Muscle of arm (tissue), 12 donors: ENCODE measurements around the gene GGTLC1. TPM values are rescaled to one million over a fixed set of nuclear protein-coding genes. Genes with fewer than 3 reads are reported as not detected.
"Not testable (repeated sequence)": the region's sequence is repeated elsewhere in the genome, so short reads cannot be mapped to it uniquely, and the experiment has no call there.

ENCODE experiments used
- DNase-seq: peaks from one replicate; pipeline ENCODE4 v3.0.0-alpha.2; 2013
- polyA plus RNA-seq, 12 donors: library from polyadenylated mRNA; unstranded; fragments of 120-200 nt; gene quantifications; one replicate each; pipeline ENCODE4 v1.2.1, GENCODE V29; 2013; ENCODE audit not compliant: insufficient read length in 12 of 12

GGTLC1 gene
- polyA plus RNA-seq, 12 donors, result not detected

DNA sequence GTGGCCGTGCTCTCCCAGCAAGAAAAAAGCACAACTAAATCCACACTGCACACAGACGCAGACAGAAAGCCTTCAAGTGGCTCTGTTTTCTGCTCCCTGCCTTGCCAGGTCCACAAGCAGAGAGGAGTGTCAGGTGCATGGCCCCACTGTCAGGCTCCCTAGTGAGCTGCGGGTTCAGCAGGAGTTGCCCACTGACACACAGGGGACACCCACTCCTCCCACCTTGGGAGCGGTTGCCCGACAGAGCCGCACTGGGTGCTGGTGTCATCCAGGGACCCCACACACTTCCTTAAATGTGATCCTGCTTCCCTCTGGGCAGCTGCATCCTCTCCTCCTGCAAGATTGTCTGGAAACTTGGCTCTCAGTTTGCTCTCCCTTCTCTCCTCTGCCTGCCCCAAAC, 6.7 kb upstream of the GGTLC1 start:
- not testable (repeated sequence) for DNase-seq

DNA sequence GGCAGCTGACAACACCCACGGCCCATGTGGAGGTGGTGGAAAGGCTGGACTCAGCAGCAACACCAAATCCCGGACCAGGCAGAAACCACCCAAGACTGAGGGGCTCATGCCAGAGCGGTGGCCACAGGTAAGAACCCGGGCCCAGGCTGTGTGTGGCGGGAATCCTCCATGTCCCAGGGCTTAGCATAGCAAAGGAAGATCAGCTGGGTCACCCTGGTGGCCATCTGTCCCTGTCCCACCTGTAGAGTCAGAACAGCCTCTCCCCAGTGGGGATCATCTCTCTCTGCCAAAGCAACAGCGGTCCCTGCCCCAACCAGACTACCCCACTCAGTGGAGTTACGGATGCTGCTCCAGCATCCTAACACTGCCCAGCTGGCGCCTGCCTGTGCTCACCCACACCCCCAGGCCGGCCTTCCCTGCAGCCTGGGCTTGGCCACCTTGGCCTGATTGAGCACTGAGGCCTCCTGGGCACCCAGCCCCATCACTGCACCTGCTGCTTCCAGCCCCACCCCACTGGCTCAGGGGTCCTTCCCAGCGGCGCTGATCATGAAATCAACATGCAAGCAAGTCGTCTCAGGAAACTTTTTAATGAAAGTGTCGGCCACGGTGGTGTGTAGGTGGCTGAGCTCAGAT, 5.5 kb upstream of the GGTLC1 start:
- DNase-seq, result not testable (repeated sequence)

GRCh38 chr20:23993440-23993839, 4.9 kb upstream of the GGTLC1 start:
- DNase-seq, result not testable (repeated sequence)

- DNase-seq, result not testable (repeated sequence)
Measured at GRCh38 chr20:23990296-23990695, 1.7 kb upstream of the GGTLC1 start.

- DNase-seq, result not testable (repeated sequence)
Measured at GRCh38 chr20:23988966-23989365, 387 bp upstream of the GGTLC1 start.

- DNase-seq, result not testable (repeated sequence)
Measured at GRCh38 chr20:23986716-23987115, 1.9 kb downstream of the GGTLC1 start.

GRCh38 chr20:23986310-23986709, 2.3 kb downstream of the GGTLC1 start:
- DNase-seq, result not testable (repeated sequence)

- not testable (repeated sequence) for DNase-seq
Measured at GRCh38 chr20:23985790-23986225, 2.8 kb downstream of the GGTLC1 start.

DNA sequence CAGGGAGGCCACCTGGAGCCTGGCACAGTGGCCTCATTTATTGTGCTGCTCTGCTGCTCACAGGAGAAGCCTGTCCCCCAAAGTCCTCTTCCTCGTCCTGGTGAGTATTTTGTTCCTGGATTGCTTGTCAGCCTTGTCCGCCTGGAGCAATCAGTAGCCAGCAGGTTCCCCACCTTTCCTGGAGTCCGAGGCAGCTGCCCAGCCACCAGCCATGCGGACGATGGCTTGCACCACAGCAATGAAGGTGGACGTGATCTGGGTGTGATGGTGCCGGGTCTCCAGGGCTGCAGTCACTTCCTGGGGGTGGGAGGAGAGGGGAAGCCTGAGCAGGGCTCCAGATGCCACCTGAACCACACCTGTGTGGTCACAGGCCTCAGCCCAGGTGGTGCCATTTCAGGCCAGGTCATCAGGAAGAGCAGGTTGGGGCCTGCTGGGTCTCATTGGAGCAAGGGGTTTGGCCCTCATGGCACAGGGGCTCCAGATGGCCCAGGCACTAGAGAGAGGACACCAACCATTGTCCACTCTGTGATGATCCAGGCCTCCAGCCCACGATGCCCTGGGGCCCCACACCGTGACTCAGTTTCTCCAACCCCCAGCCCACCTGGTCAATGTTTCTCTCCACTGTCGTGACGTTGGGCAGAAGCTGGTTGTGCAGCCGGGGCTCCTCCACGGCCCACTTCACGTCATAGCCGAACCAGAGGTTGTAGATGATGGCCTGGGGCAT, 3.4 kb downstream of the GGTLC1 start:
- not testable (repeated sequence) for DNase-seq

GRCh38 chr20:23984476-23985023, 4.0 kb downstream of the GGTLC1 start:
- not testable (repeated sequence) for DNase-seq

- DNase-seq, result not testable (repeated sequence)
Measured at GRCh38 chr20:23982112-23983018, 6.2 kb downstream of the GGTLC1 start.

DNA sequence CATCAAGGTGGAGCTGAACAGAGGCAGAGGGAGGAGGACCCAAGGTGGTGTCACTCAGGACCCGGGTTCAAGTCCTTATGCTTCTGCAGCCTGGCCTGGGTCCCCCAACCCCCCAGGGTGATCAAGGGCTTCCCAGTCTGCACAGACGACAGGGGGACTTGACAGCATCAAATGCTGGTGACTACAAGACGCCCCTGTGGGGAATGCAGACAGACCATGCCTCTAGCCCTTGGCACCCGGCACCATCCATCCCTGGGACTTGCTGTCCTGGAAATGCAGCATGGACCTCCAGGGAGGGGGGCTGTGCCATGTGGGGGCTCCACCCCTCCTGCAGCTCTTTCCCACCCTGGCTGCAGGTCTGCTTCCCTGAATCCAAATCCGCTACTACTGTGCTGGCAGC, 7.1 kb downstream of the GGTLC1 start:
- not testable (repeated sequence) for DNase-seq

DNA sequence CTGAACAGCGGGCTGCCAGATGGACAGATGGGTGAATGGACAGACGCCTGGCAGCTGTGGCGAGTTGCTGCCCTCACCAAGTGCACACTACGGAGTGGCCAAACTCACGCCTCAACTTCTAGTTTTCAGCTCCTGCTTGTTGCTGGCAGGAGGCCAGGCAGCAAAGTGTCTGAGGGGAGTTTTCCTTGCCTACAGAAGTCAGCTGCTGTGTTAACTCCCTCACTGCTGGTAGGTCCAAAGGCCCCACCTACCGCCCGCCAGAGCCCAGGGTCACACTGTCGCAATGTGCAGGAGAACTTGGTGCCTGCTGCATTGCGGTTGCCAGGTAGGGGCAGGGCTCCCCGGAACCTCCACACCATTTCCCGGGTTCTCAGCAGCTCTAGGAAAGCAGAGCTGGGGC, 7.6 kb downstream of the GGTLC1 start:
- DNase-seq, result peak; percentile 18

- DNase-seq, result not testable (repeated sequence)
Measured at GRCh38 chr20:23979899-23980811, 8.4 kb downstream of the GGTLC1 start.

- not testable (repeated sequence) for DNase-seq
Measured at GRCh38 chr20:23979380-23979779, 9.2 kb downstream of the GGTLC1 start.

DNA sequence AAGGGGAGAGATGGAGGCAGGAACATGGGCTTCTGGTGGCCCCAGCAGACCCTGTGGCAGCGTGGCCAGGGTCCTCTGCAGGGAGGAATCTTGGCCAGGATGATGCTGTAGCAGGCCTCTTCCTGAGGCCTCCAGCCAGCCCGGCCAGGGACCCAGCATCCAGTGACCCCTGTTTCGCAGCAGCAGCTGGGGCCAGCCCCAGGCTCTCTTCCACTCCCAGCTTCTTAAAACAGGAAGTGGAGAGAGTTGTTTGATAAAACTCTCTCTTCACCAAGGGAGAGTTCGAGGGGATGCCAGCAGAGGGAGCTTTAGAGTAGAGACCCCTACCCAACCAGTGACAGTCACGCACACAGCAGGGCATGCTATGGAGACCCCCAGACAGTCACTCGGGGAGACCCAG, 10.1 kb downstream of the GGTLC1 start:
- not testable (repeated sequence) for DNase-seq

GRCh38 chr20:23974966-23975365, 13.6 kb downstream of the GGTLC1 start:
- DNase-seq, result no peak

DNA sequence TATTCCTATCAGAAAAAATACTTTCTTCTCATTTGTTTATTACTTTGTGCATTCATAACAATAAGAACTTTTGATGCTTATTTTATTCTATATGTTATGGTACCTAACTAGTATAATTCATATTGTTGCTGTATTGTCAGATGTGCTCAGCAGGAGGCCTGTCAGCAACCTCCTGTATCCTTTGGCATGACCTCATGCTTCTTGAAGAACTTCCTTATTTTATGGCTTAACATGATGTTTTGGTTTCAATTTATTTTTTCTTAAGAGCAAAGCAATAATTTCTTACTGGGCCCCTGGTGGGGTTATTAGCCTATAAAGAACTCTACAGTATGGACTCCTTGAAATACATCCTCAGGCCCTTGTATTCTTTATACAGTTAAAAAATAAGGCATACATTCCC, 17.3 kb downstream of the GGTLC1 start:
- DNase-seq, result no peak

- DNase-seq, result no peak
Measured at GRCh38 chr20:23970049-23970448, 18.5 kb downstream of the GGTLC1 start.

DNA sequence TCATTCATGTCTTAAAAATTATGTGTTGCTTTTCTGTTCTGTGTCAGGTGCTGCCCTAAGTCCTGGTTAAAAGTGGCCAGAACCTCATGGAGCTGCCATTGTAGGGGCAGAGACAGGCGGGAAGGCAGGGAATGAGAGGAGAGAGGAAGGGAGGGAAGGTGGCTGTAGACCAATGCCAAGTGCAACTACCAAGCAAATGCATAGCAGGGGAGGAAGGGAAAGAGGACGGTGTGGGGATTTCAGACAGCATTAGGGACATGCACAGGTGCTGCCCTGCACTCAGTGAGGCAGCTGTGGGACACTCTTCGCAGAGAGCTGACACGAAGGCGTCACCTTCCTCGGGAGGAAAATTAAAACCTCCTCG, 21.0 kb downstream of the GGTLC1 start:
- no peak for DNase-seq
